Stimulated activated CD8-positive, alpha-beta memory T cell treated with anti-CD3 and anti-CD28 coated beads, Interleukin-7, amount 100 ng/mL, for 1 hour (primary cell): ENCODE measurements around the gene DLX1.
"Not testable (repeated sequence)": the region's sequence is repeated elsewhere in the genome, so short reads cannot be mapped to it uniquely, and the experiment has no call there.

Experiments
- DNase-seq, 2 donors: peaks; one replicate each; pipeline ENCODE4 v3.0.0-alpha.2; 2020; ENCODE audit warnings: low read depth in 2 of 2

Gene DLX1

DNA sequence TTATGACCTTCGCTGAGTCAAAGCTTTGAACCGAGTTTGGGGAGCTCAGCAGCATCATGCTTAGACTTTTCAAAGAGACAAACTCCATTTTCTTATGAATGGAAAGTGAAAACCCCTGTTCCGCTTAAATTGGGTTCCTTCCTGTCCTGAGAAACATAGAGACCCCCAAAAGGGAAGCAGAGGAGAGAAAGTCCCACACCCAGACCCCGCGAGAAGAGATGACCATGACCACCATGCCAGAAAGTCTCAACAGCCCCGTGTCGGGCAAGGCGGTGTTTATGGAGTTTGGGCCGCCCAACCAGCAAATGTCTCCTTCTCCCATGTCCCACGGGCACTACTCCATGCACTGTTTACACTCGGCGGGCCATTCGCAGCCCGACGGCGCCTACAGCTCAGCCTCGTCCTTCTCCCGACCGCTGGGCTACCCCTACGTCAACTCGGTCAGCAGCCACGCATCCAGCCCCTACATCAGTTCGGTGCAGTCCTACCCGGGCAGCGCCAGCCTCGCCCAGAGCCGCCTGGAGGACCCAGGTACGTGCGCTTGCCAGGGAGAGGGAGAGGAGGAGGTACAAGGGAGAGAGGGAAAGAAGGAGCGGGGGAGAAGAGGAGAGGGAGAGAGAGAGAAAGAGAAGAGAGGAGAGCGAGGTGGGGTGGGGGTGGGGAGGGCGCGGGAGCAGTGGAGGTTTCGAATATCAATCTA lies at the start of gene DLX1:
TSS of gene DLX1 (plus strand) at position 48 of the 700 bp plus-strand sequence. CDS start at position 219, 171 bp downstream.
- DNase-seq: no peak

- no peak for DNase-seq
Measured at GRCh38 chr2:172038121-172038520, 47.2 kb upstream of the DLX1 start.

DNA sequence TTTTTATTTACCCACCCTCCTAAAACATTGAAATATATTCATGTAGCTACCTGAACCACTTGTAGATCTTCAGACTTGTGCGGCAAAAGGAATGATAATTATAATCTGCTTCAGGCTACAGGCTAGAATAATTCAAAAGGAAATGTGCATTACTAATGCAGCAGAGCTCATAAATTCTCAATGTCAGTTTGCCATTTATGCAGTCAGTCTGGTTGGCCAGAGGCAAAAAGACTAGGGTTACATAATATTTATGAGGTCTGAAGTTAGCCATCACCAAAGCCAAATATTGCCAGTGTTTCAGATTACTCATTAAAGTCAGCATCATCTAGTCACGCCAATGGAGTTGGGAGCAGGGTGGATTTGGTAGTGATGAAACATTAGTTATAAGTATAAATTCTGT lies 46.7 kb upstream of the DLX1 start:
- no peak for DNase-seq

GRCh38 chr2:172039011-172039704 lies 46.1 kb upstream of the DLX1 start:
- no peak for DNase-seq

- no peak for DNase-seq
Measured at GRCh38 chr2:172040311-172040710, 45.0 kb upstream of the DLX1 start.

DNA sequence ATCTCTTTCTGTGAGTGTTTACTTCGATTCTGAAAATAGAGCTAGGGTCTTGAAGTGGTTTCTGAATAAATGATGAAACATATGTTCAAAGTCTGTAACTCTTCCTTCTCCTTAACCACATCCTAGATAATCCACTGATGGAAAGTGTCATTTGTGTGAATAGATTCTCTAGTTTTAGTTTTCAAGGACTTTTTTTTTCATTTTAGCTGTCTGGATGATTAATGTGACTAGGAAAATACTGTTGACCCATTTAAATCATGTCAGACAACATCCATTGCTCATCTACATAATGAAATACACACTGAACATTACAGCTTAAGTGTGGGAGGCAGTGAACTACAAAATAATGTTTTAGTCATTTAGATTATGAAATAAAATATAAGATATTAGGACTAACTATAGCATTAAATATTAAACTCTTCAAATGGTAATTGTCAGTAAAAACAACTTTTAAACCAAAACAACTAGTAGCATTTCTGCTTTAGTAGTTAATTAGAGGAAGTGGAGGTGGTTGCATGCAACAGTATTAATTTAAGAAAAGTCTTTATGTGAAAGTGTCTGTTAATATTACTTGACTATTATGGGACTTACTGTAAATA lies 39.1 kb upstream of the DLX1 start:
- DNase-seq: no peak

GRCh38 chr2:172046866-172047565 lies 38.3 kb upstream of the DLX1 start:
- no peak for DNase-seq

- DNase-seq: no peak
Measured at GRCh38 chr2:172047566-172048507, 37.5 kb upstream of the DLX1 start.

DNA sequence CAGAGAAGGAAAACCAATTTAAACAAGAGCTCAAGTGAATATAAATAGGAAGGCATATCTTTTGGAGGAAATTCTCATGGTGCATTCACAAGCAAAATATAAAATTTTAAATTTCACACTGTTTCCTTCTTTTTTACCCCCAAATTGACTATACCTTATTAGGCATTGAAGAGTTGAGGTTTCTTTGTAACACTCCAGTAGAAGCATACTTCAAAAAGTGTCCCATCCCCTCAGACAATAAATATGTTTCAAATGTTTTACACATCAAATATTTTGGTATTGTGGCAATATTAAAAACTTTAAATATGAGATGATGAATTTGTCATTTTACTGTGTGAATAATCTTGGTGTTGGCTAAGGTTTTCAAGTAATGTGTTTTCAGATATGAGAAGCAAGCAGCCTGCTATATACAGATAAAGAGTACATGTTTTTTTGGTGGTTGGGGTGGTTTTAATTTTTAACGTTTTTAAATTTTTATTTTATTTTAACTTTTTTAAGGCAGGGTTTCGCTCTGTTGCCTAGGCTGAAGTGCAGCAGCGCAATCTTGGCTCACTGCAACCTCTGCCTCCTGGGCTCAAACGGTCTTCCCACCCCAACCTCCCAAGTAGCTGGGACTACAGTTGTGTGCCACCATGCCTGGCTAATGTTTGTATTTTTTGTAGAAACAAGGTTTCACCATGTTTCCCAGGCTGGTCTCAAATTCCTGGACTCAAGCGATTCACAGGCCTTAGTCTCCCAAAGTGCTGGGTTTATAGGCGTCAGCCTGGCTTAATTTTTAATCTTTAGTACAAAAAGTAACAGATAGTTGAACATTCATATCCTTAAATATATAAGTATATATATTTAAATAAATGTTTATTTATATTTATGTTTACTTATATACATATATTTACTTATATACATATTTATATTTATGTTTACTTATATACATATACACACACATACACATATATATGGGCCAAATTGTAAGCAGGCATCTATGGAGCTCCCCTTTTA lies 36.5 kb upstream of the DLX1 start:
- DNase-seq: no peak

DNA sequence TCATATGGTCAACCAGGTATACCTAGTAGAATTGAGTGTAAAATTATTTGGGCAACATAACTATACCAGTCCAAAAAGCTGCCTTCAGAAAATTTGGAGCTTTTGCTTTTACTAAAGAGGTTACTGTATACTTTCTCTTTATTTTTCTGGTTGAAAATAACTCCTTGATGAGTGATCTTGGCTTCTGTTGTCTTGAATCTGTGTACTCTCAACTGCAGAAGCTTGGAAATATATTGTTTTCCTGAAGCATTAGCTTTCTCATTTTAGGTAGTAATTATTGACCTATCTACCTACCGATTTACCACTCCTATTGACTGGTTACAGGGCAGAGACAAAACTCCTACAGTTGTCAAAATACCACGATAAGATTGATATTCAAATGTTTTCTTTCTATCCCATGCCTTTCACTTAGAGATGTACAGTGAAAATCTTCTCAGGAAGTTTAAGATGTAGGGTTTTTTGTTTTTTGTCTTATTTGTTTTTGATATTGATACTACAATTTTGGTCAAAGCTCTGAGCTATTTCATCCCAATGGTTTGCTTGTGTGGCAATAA lies 35.7 kb upstream of the DLX1 start:
- DNase-seq: no peak

DNA sequence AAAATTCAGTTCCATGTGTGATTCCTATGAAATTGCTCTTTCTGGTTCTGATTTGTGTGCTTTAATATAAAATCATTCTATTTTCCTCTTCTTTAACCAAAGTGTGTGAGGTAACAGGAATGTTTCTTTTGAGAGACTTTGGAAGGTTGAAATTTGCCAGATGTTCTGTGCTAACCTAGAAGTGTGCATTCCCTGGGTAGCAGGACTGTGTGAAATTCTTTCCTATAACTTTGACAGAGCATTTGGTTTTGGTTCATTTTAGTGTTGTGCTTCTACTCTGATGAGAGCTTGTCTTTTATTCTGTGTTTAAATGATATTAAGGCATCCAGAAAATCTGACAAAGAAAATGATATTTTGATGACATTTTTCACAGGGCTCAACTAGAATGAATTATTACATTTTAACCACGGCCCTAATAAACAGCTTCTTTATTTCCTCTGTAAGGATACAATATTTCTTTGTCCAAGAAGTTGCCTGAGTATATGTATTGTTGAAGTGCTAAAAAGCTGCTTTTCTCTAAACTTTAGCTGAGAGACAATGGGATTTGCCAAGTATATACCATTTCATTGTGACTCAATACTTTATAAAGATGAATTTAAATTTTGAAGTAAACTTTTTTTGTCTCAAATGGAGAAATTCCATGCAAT lies 34.7 kb upstream of the DLX1 start:
- no peak for DNase-seq

DNA sequence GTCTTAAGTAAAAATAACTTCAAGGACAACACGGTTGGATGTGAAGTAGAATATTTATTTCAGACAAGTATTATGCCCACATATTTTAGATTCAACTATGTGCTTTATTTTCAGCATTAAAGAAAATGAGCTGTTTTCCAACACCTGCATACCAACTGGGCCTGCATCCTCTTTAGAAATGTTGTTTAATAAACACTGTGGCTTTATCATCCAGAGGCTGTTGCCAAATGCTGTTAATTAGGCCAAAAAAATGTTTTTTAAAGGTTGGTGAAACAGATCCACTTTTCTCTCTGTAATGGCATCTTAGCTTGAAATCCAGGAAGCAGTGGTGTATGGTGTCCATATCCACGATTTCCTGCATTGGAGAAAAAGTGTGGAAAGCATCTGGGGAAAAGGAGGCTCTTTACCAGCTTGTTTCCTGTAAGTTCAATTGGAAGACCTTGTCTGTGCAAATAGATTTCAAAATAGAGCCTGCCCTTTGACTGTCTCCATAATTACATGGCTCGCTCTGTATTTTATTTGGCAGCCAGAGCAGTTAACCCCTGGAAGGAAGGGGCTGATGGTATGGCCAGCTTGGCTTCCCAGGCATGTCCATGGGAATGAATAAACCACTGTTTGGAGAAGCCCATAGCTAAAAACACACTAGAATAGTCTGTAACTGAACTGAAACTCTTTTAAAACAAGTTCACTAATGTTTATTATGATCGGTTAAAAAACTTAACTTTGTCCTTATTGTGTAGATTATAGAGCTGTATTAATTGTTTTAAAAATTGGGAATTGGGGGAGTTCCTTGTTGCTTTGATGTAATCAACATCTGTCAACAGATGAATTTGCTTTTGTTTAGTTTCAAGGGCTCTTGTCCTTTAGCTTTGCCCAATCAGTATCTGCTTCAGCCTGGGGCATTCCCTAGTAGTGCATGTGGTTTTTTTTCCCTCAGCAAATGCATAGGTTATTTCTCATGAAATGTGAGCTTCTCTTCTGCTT lies 33.0 kb upstream of the DLX1 start:
- no peak for DNase-seq

DNA sequence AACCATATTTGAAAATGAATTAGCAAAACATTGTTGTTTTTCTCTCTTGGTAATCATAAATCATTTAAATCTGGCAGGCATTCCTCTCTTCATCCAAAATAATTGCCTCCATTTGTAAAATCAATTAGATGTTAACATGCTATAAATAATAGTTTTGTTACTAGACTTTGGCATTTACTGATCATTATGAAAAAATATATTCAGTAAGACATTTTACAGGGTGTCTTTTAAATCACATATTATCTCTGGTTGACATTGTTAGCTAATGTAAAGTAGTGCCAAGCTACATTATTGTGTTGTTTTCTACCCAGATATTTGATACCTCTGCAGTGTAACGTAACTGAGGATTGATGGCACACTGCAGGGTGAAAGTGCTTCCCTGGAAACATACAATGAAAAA lies 31.8 kb upstream of the DLX1 start:
- DNase-seq: no peak

DNA sequence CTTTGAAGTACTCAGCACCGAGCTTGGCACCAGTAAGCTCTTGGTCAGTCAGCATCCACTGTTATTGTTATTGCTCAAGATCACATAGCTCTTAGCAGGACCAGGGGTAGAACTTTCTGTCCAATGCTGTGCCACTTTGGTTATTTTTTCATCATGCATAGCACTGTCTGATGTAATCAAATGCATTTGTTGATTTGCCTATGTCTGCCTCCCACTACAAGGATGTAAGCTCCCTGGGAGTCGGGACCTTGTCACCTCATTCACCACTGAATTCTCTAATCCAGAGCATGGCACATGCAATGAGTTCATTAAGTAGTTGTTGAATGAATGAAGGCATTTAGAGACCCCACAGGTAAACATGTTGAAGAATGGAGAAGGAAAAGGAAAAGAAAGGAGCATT lies 29.0 kb upstream of the DLX1 start:
- DNase-seq: no peak

- no peak for DNase-seq
Measured at GRCh38 chr2:172058660-172059059, 26.6 kb upstream of the DLX1 start.

DNA sequence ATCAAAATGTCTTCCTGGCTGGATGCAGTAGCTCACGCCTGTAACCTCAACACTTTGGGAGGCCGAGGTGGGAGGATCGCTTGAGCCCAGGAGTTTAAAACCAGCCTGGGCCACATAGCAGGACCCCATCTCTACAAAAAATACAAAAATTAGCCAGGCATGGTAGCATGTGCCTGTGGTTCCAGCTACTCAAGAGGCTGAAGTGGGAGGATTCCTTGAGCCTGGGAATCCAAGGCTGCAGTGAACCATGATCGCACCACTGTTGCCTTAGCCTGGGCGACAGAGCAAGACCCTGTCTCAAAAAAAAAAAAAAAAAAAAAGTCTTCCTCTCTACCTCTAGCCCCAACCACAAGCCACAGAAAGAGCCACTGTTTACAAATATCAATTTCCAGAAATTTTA lies 25.2 kb upstream of the DLX1 start:
- DNase-seq: not testable (repeated sequence)

GRCh38 chr2:172062402-172063004 lies 22.8 kb upstream of the DLX1 start:
- DNase-seq: no peak

DNA sequence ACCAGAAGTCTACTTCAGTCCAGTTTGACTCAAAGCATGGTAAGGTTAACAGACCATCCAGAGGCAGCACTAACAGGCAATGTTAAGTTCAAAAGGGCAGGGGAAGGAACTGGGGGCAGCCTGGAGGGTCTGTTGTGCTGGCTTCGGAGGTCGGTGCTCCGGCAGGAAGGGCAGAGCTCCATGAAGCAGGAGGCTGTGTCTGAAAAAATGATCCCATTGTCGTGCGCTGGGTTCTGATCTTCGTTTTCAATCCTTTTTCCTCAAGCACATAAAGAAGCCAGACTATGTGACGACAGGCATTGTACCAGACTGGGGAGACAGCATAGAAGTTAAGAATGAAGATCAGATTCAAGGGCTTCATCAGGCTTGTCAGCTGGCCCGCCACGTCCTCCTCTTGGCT lies 21.9 kb upstream of the DLX1 start:
- no peak for DNase-seq
